Left lung (tissue), 14 donors: ENCODE measurements around the gene WFDC5. TPM values are rescaled to one million over a fixed set of nuclear protein-coding genes. Genes with fewer than 3 reads are reported as not detected.
"Not testable (repeated sequence)": the region's sequence is repeated elsewhere in the genome, so short reads cannot be mapped to it uniquely, and the experiment has no call there.

ENCODE experiments used
- ATAC-seq: fragments of 200-7000 bp; cut with Tn5 transposase; one replicate; pipeline ENCODE4 v1.9.1; 2020; ENCODE audit warnings: moderate library complexity
- DNase-seq, 4 donors: peaks; one replicate each; pipeline ENCODE4 v3.0.0-alpha.2; 2013 to 2020
- H3K27ac ChIP-seq, 2 donors: fragments of 200-600 bp; sonication (generic) in 1 of 2; one replicate each; pipeline versions ENCODE4 v1.5.0 to v1.8.0; 2020 to 2021
- H3K27me3 ChIP-seq, 2 donors: fragments of 200-600 bp; sonication (generic) in 1 of 2; one replicate each; pipeline versions ENCODE4 v1.5.0 to v1.8.0; 2020 to 2021
- H3K36me3 ChIP-seq, 2 donors: fragments of 200-600 bp; sonication (generic) in 1 of 2; one replicate each; pipeline versions ENCODE4 v1.5.0 to v1.8.0; 2020 to 2021
- H3K4me1 ChIP-seq, 2 donors: fragments of 200-600 bp; one replicate each; pipeline ENCODE4 v1.8.0; 2021
- H3K4me3 ChIP-seq, 2 donors: fragments of 200-600 bp; sonication (generic) in 1 of 2; one replicate each; pipeline versions ENCODE4 v1.5.0 to v1.8.0; 2020 to 2021; ENCODE audit warnings: mild to moderate bottlenecking in 1 of 2
- H3K9me3 ChIP-seq, 2 donors: fragments of 200-600 bp; sonication (generic) in 1 of 2; one replicate each; pipeline versions ENCODE4 v1.5.0 to v1.8.0; 2020 to 2021
- CTCF ChIP-seq, 2 donors: fragments of 200-600 bp; sonication (generic) in 1 of 2; IDR thresholded peaks; one replicate each; pipeline versions ENCODE4 v1.5.0 to v1.8.0; 2021; ENCODE audit warnings: antibody characterized with exemption in 2 of 2
- intact Hi-C, 2 donors: fragments of 100-400 bp; cut with DNase I; formaldehyde crosslinking; loops; one replicate each; pipeline versions ENCODE4 v1.11.2 to v1.14.2; 2022
- long read RNA-seq, 12 donors: library from polyadenylated mRNA in 2 of 12; unstranded in 2 of 12; transcript quantifications; one replicate each; pipeline ENCODE4 v2.0.0 and lab custom pipeline, GENCODE V29; 2019 to 2026
- polyA plus RNA-seq, 6 donors: library from polyadenylated mRNA; unstranded; fragments of 120-200 nt; gene quantifications; one replicate each; pipeline ENCODE4 v1.2.1, GENCODE V29; 2013; ENCODE audit not compliant: insufficient read length in 6 of 6
- total RNA-seq, 2 donors: library from RNA; stranded (reverse); fragmentation: NEBNext Ultra II Directional; extraction: Animal tissue kit (Norgen Biotek cat#: 25700); gene quantifications; one replicate each; pipeline ENCODE4 v1.2.1, GENCODE V29; 2021
- donor health status: DM: no; HTN: yes; CAD: no.
- donor health status: DM: no; HTN: no; CAD: no.

The WFDC5 gene
- total RNA-seq (under 1 TPM; 0.32 to 0.37 TPM), polyA plus RNA-seq (not detected)
- long read RNA-seq, donor 1: 0 reads
- long read RNA-seq, donor 2: 0 reads
- long read RNA-seq, donor 3: 0 reads
- long read RNA-seq, donor 4: 0 reads
- long read RNA-seq, donor 5: 0 reads
- long read RNA-seq, donor 6: 0 reads
- long read RNA-seq, donor 7: 0 reads
- long read RNA-seq, donor 8: 0 reads
- long read RNA-seq, donor 9: 0 reads
- long read RNA-seq, donor 10: 0 reads
- long read RNA-seq, donor 11: 0 reads
- long read RNA-seq, donor 12: 0 reads

- ATAC-seq (no peak), DNase-seq (no peak)
- no peak for TF ChIP-seq CTCF (IDR thresholded peaks at IDR 0.05)
- H3K36me3 ChIP-seq: no peaks in the 10 kb centered on the region
- H3K4me3 ChIP-seq: no peak within 1 kb of the TSS
- intact Hi-C loops: no loop called here
- H3K4me1 ChIP-seq: no peaks in the 10 kb centered on the region
- H3K27me3 ChIP-seq: peaks cover 0 to 39% of the 10 kb centered on the region in 2 donors
- H3K9me3 ChIP-seq: no peaks in the 10 kb centered on the region
- H3K27ac ChIP-seq: no peak within 1 kb of the TSS
Observed at GRCh38 chr20:45114465-45115385, at the start of gene WFDC5. TSS of gene WFDC5 (minus strand) at chr20:45115174. CDS start at chr20:45115083, 91 bp downstream.

GRCh38 chr20:45163083-45163803, 48.3 kb upstream of the WFDC5 start:
- no peak for DNase-seq
- H3K9me3 ChIP-seq: peaks cover 0 to 19% of the 10 kb centered on the region in 2 donors
- no peak overlapping the region for H3K4me3 ChIP-seq
- intact Hi-C loops: no loop called here
- H3K27me3 ChIP-seq: peaks cover 0 to 8% of the 10 kb centered on the region in 2 donors
- no peak for TF ChIP-seq CTCF (IDR thresholded peaks at IDR 0.05)
- ATAC-seq: no peak
- H3K36me3 ChIP-seq: no peaks in the 10 kb centered on the region
- no peaks in the 10 kb centered on the region for H3K4me1 ChIP-seq
- H3K27ac ChIP-seq: no peak overlapping the region

GRCh38 chr20:45157962-45158361, 43.0 kb upstream of the WFDC5 start:
- TF ChIP-seq CTCF (IDR thresholded peaks at IDR 0.05): no peak
- Histone ChIP-seq H3K27ac (peak overlapping the region in 1 of 2 donors; percentile 80), H3K36me3 (no peaks in the 10 kb centered on the region), H3K4me1 (peaks cover 4 to 18% of the 10 kb centered on the region in 2 donors), H3K27me3 (peaks cover 0 to 1% of the 10 kb centered on the region in 2 donors), H3K4me3 (no peak overlapping the region), H3K9me3 (peaks cover 0 to 36% of the 10 kb centered on the region in 2 donors)
- intact Hi-C loops: no loop called here
- ATAC-seq (peak; percentile 81), DNase-seq (peak in 2 of 4 donors; percentile 1 to 7)

- intact Hi-C loops: no loop called here
- no peaks in the 10 kb centered on the region for H3K36me3 ChIP-seq
- H3K4me3 ChIP-seq: no peak overlapping the region
- H3K4me1 ChIP-seq: peaks cover 4 to 18% of the 10 kb centered on the region in 2 donors
- H3K27ac ChIP-seq: peak overlapping the region in 1 of 2 donors; percentile 80
- peaks cover 0 to 36% of the 10 kb centered on the region in 2 donors for H3K9me3 ChIP-seq
- ATAC-seq (no peak), DNase-seq (no peak)
- no peak for TF ChIP-seq CTCF (IDR thresholded peaks at IDR 0.05)
- no peaks in the 10 kb centered on the region for H3K27me3 ChIP-seq
Observed at GRCh38 chr20:45156713-45157112, 41.7 kb upstream of the WFDC5 start.

GRCh38 chr20:45154794-45155193, 39.8 kb upstream of the WFDC5 start:
- intact Hi-C loops, H3K36me3 ChIP-seq, DNase-seq, H3K27me3 ChIP-seq, H3K4me3 ChIP-seq, ATAC-seq: not testable (repeated sequence)
- Histone ChIP-seq H3K4me1 (peaks cover 4 to 18% of the 10 kb centered on the region in 2 donors), H3K9me3 (peaks cover 0 to 32% of the 10 kb centered on the region in 2 donors), H3K27ac (peak overlapping the region in 1 of 2 donors; percentile 80)
